HEK293T (cell line): ENCODE results near the gene CD101.

Experiments used
- CTCF ChIA-PET: fragments of 350-600 bp; formaldehyde crosslinking; extraction: SDS; loops from one replicate; lab custom pipeline; 2021; ENCODE audit warnings: antibody characterized with exemption, inconsistent platforms; lab: Yijun Ruan, JAX
- POLR2A ChIA-PET: fragments of 350-600 bp; formaldehyde crosslinking; extraction: SDS; loops from one replicate; lab custom pipeline; 2020; ENCODE audit warnings: antibody characterized with exemption, inconsistent platforms; lab: Yijun Ruan, JAX
- DNase-seq: peaks from one replicate; pipeline ENCODE4 v3.0.0; 2012; ENCODE audit warnings: mixed read lengths; ENCODE audit errors: extremely low spot score
- ARNT ChIP-seq: fragments of 450-650 bp; IDR thresholded peaks from 2 replicates; pipeline ENCODE4 v1.6.1; 2017; ENCODE audit warnings: mild to moderate bottlenecking
- BHLHE40 ChIP-seq: fragments of 450-650 bp; IDR thresholded peaks from 2 replicates; pipeline ENCODE4 v1.6.1; 2016; ENCODE audit warnings: mild to moderate bottlenecking, moderate library complexity, borderline replicate concordance
- CTBP1 ChIP-seq: fragments of 450-650 bp; IDR thresholded peaks from 2 replicates; pipeline ENCODE4 v1.6.1; 2016; ENCODE audit warnings: borderline replicate concordance
- ELF4 ChIP-seq: fragments of 450-650 bp; IDR thresholded peaks from 2 replicates; pipeline ENCODE4 v1.6.1; 2017; ENCODE audit warnings: antibody characterized with exemption
- FOXA1 ChIP-seq: fragments of 450-650 bp; IDR thresholded peaks from 2 replicates; pipeline ENCODE4 v1.6.1; 2016; ENCODE audit warnings: mild to moderate bottlenecking
- FOXK2 ChIP-seq: fragments of 450-650 bp; IDR thresholded peaks from 2 replicates; pipeline ENCODE4 v1.6.1; 2016; ENCODE audit warnings: mild to moderate bottlenecking
- FOXM1 ChIP-seq: fragments of 450-650 bp; IDR thresholded peaks from 2 replicates; pipeline ENCODE4 v1.6.1; 2017; ENCODE audit warnings: mild to moderate bottlenecking, borderline replicate concordance
- HDGF ChIP-seq: fragments of 450-650 bp; IDR thresholded peaks from 2 replicates; pipeline ENCODE4 v1.6.1; 2017; ENCODE audit warnings: antibody characterized with exemption, borderline replicate concordance
- L3MBTL2 ChIP-seq: fragments of 450-650 bp; conservative IDR thresholded peaks from 2 replicates; pipeline ENCODE4 v1.6.1; 2016; ENCODE audit warnings: mild to moderate bottlenecking
- LEF1 ChIP-seq: fragments of 450-650 bp; IDR thresholded peaks from 2 replicates; pipeline ENCODE4 v1.6.1; 2017; ENCODE audit warnings: mild to moderate bottlenecking, borderline replicate concordance
- NFRKB ChIP-seq: fragments of 450-650 bp; IDR thresholded peaks from 2 replicates; pipeline ENCODE4 v1.6.1; 2016; ENCODE audit warnings: mild to moderate bottlenecking, moderate library complexity
- PKNOX1 ChIP-seq: fragments of 450-650 bp; IDR thresholded peaks from 2 replicates; pipeline ENCODE4 v1.6.1; 2016
- SP1 ChIP-seq: fragments of 450-650 bp; IDR thresholded peaks from 2 replicates; pipeline ENCODE4 v1.6.1; 2017
- SUZ12 ChIP-seq: fragments of 450-650 bp; IDR thresholded peaks from 2 replicates; pipeline ENCODE4 v1.6.1; 2016; ENCODE audit warnings: mild to moderate bottlenecking
- TARDBP ChIP-seq: fragments of 450-650 bp; IDR thresholded peaks from 2 replicates; pipeline ENCODE4 v1.6.1; 2016
- ZNF384 ChIP-seq: fragments of 450-650 bp; IDR thresholded peaks from 2 replicates; pipeline ENCODE4 v1.6.1; 2016

Gene CD101

GRCh38 chr1:117046781-117047180, 45.2 kb downstream of the CD101 start:
- ChIA-PET CTCF (no interaction called here), POLR2A (interaction anchor here (2.7 kb wide), 1 partner anchor 13 kb away, joined by 11 read pairs; the partner anchor contains the start of gene TTF2)
- no peak for TF ChIP-seq LEF1
- DNase-seq: no peak

GRCh38 chr1:117047271-117047670, 45.7 kb downstream of the CD101 start:
- no peak for TF ChIP-seq FOXA1
- no peak for TF ChIP-seq L3MBTL2
- TF ChIP-seq FOXM1: no peak
- no peak for TF ChIP-seq FOXK2
- TF ChIP-seq ELF4: no peak
- TF ChIP-seq HDGF: no peak
- no peak for TF ChIP-seq SP1
- TF ChIP-seq PKNOX1: no peak
- POLR2A ChIA-PET: interaction anchor here (2.7 kb wide), 1 partner anchor 13 kb away, joined by 11 read pairs; the partner anchor contains the start of gene TTF2
- no peak for DNase-seq
- CTCF ChIA-PET: no interaction called here

- ChIA-PET CTCF (no interaction called here), POLR2A (interaction anchor here (1.0 kb wide), 1 partner anchor 10 kb away, joined by 4 read pairs; the partner anchor contains the start of gene TTF2)
- DNase-seq: no peak
- TF ChIP-seq NFRKB (no peak), LEF1 (no peak), ZNF384 (no peak), BHLHE40 (no peak), FOXM1 (no peak), SUZ12 (no peak), SP1 (no peak), PKNOX1 (no peak), L3MBTL2 (no peak), FOXA1 (no peak)
Measured at GRCh38 chr1:117049857-117050256, 48.3 kb downstream of the CD101 start.

- TF ChIP-seq BHLHE40 (no peak), HDGF (no peak), FOXA1 (no peak), LEF1 (no peak)
- CTCF ChIA-PET: interaction anchor here (0.7 kb wide), 1 partner anchor 477 kb away, joined by 3 read pairs; no protein-coding TSS in a partner anchor
- no peak for DNase-seq
- POLR2A ChIA-PET: interaction anchor here (1.4 kb wide), 1 partner anchor 8 kb away, joined by 4 read pairs; the partner anchor contains the start of gene TTF2
Measured at GRCh38 chr1:117051224-117052064, 49.9 kb downstream of the CD101 start.

- DNase-seq: no peak
- POLR2A ChIA-PET: no interaction called here
Measured at GRCh38 chr1:117054068-117054467, 52.5 kb downstream of the CD101 start.

GRCh38 chr1:117058810-117059209, 57.2 kb downstream of the CD101 start:
- POLR2A ChIA-PET: interaction anchor here (1.6 to 2.3 kb wide), 6 partner anchors 12 to 387 kb away, joined by 3 to 16 read pairs (median 11); no protein-coding TSS in a partner anchor
- CTCF ChIA-PET: no interaction called here
- no peak for DNase-seq
- TF ChIP-seq CTBP1: no peak
- TF ChIP-seq TARDBP: no peak
- TF ChIP-seq SUZ12: no peak
- no peak for TF ChIP-seq LEF1
- no peak for TF ChIP-seq ZNF384
- TF ChIP-seq FOXM1: no peak
- TF ChIP-seq BHLHE40: no peak

More at GRCh38 chr1:117054068-117054467, 52.5 kb downstream of the CD101 start:
- TF ChIP-seq ARNT (no peak), NFRKB (no peak), ELF4 (no peak), FOXM1 (no peak), TARDBP (no peak), BHLHE40 (no peak), LEF1 (no peak), SP1 (no peak), HDGF (no peak)
- CTCF ChIA-PET: interaction anchor here (0.6 kb wide), 1 partner anchor 67 kb away, joined by 3 read pairs; no protein-coding TSS in a partner anchor

GRCh38 chr1:117059334-117059677, 57.7 kb downstream of the CD101 start:
- POLR2A ChIA-PET: interaction anchor here (0.7 to 2.3 kb wide), 23 partner anchors 8 to 488 kb away, joined by 3 to 16 read pairs (median 7); partner anchors contain the start of genes CD58 and IGSF3
- DNase-seq: peak; percentile 52
- TF ChIP-seq ZNF384 (no peak), ARNT (no peak), TARDBP (no peak), NFRKB (no peak)
- CTCF ChIA-PET: interaction anchor here (1.0 kb wide), 1 partner anchor 9 kb away, joined by 3 read pairs; no protein-coding TSS in a partner anchor
